HG02571 (cell line): ENCODE measurements around the gene PLS1.
"Not testable (repeated sequence)": the region's sequence is repeated elsewhere in the genome, so short reads cannot be mapped to it uniquely, and the experiment has no call there.

ENCODE experiments used
- ATAC-seq: cut with Tn5 transposase; IDR thresholded peaks from one replicate; pipeline ENCODE4 v1.9.1; 2021; ENCODE audit warnings: mild to moderate bottlenecking, moderate library complexity; ENCODE audit not compliant: unreplicated experiment

The PLS1 gene, protein sequence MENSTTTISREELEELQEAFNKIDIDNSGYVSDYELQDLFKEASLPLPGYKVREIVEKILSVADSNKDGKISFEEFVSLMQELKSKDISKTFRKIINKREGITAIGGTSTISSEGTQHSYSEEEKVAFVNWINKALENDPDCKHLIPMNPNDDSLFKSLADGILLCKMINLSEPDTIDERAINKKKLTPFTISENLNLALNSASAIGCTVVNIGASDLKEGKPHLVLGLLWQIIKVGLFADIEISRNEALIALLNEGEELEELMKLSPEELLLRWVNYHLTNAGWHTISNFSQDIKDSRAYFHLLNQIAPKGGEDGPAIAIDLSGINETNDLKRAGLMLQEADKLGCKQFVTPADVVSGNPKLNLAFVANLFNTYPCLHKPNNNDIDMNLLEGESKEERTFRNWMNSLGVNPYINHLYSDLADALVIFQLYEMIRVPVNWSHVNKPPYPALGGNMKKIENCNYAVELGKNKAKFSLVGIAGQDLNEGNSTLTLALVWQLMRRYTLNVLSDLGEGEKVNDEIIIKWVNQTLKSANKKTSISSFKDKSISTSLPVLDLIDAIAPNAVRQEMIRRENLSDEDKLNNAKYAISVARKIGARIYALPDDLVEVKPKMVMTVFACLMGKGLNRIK

DNA sequence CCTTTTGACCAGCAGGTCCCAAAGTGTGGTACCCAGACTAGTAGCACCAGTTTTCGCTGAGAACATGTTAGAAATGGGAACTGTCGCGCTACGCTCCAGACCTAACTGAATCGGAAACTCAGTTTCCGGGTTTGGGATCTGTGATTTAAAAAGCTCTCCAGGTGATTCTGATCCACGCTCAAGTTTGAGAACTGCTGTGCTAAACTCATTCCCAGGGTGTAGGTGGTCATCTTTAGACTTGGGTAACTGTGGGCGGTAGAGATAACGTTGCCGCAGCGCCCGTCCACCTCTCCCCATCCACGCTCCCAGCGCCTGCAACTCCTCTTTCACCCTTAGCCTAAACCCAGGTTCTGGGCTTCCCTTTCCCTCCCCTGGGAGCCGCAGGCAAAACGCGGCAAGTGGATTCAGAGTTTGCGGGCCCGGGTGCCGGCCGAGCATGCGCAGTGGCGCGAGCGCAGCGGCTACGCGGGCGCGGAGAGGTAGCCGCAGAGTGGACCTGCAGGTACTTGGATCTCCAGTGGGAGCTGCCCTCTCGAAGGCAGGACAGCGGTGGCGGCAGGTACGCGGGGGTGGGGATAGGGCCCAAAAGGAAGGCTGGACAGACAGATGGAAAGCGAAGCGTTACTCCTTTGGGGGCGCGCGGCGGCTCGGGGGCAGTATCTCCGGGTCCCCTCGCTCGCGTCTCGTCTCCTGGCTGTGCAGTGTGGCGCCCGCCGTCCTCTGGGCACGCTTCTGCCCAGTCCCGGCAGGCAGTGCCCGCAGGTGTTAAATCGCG is at the start of gene PLS1:
TSS of gene PLS1 (plus strand) at position 443 of the 775 bp plus-strand sequence. CDS start 67,845 bp downstream, outside the sequence.
- peak; percentile 90 for ATAC-seq

DNA sequence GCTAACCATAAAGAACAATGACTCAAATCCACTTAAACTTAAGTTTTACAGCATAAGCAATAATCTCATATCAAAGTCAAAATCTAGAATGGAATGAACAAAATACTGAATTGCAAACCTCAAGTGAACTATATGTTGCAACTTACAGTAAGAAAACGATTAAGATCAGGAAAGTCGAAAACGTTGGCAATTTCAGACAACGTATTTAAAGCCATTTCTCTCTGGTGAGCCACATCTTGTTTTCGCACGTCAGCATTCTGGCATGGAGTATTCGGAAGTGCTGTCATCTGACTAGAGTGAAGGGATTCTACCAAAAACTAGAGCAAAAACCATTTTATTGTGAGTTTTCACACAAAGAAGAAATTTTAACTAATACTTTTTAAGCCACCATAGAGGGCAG is 46.2 kb upstream of the PLS1 start:
- ATAC-seq = no peak

DNA sequence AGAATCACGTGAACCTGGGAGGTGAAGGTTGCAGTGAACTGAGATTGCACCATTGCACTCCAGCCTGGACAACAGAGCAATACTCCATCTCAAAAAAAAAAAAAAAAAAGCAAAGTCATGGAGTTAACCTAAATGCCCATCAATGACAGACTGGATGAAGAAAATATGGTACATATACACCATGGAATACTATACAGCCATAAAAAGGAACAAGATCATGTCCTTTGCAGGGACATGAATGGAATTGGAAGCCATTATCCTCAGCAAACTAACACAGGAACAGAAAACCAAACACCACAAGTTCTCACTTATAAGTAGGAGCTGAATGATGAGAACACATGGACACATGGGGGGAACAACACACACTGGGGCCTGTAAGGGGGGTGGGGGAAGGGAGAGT is 43.6 kb upstream of the PLS1 start:
- not testable (repeated sequence) for ATAC-seq

DNA sequence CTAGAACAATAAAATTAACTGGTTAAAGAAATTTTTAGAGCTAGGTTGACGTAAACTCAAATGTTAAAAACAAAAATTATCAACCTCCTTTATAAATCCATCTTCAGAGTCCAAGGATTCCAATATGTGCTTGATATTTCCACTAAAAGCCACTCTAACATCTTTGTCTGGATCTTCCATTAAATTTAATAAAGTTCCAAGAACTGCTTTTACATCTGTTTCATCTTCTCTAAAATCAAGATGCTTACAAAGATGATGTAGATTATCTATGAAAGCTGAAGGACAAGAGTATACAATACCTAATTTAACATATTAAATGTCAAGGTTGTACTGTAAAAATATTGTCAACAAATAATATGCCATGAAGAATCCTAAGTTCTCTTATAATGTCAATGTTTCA is 42.5 kb upstream of the PLS1 start:
- ATAC-seq = no peak

DNA sequence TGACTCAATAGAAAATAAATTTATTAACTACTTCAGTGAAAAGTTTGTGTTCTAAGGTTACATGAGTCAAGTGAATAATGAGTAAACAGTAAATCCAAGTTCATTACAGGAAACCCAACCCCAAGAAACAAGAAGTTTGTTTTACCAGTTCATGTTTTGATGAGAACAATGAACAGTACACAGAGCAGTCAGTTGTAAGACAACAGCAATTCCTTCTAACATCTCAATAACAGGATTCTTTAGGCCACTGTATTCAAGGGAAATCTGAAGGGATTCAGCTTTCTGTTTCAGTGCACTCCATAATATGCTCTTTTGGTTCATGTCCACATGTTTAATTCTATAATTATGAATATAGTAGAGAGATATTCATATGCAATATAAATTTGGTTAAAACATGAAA is 36.1 kb upstream of the PLS1 start:
- no peak for ATAC-seq

DNA sequence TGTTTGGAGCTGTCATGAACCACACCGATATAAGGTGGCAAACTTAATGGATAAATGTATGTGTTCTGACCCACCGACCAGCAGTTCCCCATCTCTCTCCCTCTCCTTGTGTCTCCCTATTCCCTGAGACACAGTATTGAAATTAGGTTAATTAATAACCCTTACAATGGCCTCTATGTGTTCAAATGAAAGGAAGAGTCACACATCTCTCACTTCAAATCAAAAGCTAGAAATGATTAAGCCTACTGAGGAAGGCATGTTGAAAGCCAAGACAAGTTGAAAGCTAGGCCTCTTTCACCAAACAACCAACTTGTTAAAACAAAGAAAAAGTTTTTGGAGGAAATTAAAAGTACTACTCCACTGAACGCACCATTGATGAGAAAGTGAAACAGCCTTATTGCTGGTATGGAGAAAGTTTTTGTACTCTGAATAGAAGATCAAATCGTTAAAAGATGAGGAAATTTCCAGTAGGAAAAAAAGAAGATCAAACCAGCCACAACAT is 32.6 kb upstream of the PLS1 start:
- no peak for ATAC-seq

DNA sequence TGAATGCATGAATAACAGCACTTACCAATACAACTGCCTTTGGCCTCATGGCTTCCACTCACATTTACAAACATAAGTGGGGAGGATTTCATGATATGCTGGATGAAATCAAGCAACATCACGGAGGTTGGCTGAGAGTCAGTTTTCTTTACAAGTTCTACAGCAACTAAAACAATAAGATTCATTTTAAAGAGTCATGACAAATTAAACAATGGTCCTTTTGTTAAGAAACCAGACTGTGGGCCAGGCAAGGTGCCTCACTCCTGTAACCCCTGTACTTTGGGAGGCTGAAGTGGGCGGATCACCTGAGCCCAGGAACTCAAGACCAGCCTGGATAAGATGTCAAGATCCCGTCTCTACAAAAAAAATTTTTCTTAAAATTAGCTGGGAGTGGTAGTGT is 30.1 kb upstream of the PLS1 start:
- ATAC-seq = no peak

DNA sequence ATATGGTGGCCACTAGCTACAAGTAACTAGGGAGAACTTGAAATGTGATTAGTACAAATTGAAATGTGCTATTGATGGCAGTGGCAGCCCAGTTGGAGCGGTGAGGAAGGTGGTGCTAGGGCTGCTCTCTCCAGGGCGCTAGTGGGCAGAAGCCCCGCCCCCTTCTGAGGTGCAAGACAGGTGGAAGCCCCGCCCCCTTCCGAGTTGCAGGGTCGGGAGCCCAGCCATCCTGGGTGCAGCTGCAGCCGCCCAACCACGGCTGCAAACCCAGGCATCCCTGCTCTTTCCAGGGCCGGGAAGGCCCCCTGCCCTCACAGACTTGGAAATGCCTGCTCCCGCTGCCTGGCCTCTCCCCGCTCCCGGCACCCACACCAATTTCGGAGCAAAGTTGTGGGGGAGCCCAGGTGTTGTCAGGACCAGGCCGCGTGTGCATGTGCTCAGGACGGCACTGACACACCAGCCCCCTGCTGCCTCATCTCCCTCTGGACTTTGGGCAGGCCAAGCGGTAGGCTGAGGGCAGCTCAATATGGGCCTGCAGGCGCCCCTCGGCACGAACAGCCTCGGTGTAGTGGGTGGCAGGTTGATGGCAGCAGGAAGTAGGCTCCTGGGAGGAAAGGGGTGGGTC is 27.7 kb upstream of the PLS1 start:
- no peak for ATAC-seq

DNA sequence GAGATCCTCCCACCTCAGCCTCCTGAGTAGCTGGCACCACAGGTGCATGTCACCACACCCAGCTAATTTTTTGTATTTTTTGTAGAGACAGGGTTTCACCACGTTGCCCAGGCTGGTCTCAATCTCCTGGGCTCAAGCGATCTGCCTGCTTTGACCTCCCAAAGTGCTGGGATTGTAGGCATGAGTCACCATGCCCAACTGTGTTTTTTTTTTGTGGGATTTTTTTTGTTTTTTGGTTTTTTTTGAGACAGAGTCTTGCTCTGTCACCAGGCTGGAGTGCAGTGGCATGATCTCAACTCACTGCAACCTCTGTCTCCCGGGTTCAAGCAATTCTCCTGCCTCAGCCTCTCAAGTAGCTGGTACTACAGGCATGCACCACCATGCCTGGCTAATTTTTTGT is 26.8 kb upstream of the PLS1 start:
- ATAC-seq = not testable (repeated sequence)

DNA sequence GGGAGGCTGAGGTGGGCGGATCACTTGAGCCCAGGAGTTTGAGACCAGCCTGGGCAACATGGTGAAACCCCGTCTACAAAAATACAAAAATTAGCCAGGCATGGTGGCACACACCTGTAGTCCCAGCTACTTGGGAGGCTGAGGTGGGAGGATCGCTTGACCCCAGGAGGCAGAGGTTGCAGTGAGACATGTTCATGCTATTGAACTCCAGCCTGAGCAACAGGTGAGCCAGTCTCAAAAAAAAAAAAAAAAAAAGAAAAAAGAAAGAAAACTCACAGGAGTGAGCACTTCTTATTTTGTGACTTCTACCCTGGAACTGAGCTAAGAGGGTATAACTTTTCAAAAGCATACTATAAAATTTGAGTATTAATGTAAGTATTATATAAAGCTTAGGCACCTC is 22.0 kb upstream of the PLS1 start:
- ATAC-seq = not testable (repeated sequence)

DNA sequence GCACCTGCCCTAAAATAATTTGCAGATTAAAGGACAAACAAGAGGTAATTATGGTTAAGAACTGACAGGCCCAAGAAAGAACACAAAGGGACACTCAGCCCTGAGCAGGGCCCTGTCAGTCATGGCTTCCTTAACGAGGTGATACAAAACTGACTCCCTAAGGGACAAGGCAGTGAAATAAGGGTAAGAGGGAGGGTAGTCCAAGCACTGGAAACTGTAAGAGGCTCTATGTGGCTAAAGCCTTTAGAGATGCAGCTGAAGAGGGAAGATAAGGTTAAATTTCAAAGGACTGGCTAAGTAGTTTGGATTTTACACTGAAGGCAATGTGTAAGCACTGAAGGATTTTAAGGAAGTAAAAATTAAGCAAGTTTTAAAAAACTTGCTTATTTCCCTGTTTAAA is 21.5 kb upstream of the PLS1 start:
- ATAC-seq = no peak

DNA sequence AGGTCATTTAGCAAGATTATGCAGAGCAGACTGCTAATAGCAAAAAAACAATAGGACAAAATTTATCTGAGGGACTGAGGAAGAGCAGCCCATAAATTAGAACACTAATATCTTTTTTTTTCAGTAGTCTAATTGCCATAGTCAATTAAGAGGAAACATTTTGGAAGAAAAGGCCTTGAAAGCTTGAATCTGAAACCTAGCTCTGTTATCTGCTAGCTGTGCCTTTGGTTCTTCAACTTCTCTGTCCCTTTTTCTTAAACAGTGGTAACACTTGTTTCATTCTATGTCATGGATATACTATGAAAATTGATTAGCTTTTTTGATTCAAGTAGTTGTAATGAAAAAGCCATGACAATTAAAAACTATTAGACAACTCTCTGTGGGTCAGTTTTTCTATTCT is 19.4 kb upstream of the PLS1 start:
- no peak for ATAC-seq

DNA sequence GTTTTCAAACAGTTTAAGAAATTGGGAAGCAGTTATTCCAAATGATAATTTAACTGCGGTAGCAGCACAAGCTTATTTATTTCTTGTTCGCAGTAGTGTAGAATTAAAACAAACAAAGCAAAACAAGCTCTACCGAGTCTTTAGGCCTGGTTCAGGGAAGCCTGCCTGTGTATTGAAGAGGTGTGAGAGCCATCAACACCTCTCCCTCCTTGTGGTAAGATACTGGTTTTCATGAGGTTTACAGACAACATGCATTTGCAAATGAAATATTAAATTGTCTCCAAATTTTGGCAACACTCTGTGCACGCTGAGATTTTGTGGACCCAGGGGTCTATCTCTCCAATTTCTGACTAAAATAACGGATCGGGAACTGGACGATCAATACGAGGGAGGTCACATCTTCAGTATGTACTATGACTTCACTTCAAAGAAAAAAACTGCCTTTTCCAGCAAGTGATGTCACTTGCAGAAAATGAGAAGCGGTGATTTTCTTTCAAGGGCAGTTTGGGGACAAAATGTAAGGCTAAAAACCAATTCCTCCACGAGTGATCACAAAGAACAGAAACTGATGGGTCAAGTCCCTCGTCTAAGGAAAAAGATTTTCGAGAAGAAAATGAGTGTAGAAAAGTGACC is 18.4 kb upstream of the PLS1 start:
- ATAC-seq = no peak

DNA sequence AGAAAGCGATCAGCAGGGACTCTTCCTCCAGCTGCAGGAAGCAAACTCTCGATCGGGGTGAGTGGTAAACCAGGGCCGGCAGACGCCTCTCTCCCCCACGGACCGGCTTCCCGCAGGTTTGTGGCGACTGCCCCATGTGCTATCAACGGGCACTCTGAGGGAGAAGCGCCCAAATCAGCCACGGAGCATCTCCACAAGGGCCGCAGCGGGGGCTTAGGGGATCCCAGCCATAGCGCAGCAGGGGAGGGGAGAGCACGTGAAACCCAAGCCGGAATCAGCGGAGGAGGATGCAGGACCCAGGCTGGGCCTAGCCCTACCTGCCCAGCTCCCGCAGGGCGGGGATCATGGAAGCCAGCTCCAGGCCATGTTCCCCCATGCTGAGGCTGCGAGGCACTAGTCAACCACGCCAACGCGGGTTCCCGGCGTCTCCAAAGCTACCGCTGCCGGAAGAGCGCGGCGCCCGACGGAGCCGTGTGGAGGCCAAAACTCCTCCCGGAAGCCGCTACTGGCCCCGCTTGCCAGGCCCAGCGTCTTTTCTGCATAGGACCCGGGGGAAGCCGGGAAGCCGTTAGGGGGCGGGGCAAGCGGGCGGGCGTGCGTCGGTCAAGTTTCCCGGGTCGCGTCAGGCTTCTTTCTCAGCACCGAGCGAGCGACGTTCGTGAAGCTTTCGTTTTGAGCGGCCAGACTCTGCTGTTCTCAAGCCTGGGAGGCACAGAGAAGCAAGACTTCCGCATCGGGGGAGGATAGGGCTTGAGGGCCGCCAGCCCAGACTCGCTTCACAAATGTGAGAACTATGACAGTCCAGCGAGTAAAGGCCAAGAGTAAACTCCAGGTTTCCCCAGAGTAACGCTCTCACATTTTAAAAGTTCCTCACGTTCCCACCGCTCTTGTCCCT is 17.6 kb upstream of the PLS1 start, which contains the start of gene ATR:
TSS of gene ATR (minus strand) at position 405 of the 895 bp plus-strand sequence. CDS start at position 376, 29 bp downstream.
- peak; percentile 96 for ATAC-seq

DNA sequence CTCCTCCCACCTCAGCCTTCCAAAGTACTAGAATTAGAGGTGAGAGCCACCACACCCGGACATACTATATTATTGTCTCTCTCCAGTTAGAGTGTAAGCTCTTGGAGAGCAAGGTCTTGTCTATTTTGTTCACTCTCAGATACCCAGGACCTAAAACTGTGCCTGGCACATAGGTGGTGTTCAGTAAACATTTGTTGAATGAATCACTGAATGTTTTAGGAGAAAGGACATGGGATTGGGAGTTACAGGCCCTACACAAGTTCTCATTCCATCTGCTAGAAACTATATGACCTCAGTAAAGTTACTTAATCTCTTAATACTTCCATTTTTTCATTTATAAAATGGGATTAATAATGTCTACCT is 16.2 kb upstream of the PLS1 start:
- ATAC-seq = no peak

DNA sequence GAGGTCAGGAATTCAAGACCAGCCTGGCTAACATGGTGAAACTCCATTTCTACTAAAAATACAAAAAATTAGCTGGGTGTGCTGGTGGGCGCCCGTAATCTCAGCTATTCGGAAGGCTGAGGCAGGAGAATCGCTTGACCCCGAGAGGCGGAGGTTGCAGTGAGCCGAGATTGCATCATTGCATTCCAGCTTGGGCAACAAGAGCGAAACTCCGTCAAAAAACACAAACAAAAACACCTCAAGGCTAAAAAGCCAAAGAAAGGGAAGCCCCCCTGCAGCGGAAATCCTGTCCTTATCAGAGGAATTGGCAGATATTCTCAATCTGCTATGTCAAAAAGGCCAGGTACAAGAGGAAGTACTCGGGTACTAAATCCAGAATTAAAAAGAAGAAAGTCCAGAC is 15.1 kb upstream of the PLS1 start:
- not testable (repeated sequence) for ATAC-seq

DNA sequence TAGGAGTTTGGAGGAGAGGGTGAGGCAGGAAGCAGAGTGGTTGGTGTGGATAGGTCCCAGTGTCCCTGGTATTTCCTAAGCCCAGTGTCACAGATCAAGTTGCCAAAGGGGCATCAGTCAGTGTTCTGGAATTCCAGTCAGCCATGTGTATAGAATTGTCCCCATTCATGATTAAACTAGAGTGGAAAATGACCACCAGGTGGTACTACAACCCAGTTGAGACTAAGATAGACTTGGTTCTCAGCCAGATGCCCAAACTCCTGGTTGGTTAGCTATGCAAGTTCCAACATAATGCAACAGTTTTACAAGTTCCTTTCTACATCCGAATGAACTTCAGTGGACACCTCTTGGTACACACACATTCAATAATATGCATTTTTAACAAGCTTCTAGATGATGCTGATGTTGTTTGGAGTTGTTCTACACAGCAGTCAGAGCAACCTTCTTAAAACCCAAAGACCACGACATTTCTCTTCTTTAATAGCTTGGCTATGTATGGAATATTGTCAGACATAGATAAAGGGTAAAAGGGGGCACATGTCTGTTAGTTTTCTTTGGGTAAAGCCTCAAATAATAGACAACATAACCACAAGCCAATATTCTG is 9.3 kb upstream of the PLS1 start:
- no peak for ATAC-seq

DNA sequence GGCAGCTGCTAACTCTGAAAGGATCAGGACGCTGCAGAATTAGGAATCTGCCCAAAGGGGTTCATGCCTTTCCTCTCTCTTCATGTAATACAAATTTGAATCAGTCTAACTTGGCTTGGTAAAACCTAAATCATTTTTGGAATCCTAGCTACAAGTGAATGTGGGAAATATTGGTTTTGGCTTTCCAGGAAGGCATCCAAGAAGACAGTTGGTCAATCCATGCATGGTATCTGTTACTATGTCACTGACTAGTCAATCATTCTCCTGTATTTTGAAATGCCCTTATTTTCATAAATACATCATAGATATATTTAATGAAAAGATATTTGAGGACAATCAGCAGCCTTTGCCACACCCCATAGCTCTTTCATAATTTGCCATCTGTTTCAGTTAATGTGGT is 7.5 kb upstream of the PLS1 start:
- ATAC-seq = no peak

DNA sequence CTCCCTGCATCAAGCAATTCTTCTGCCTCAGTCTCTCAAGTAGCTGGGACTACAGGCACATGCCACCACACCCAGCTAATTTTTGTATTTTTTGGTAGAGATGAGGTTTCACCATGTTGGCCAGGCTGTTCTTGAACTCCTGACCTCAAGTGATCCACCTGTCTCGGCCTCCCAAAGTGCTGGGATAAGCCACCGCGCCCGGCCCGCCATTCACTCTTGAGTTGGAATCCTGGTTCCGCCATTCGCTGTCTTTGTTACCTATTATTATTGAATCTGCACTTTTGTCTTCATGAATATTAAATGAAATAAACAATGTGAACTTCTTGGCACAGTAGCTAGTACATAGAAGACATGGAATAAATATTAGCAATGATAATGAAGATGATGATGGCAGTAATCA is 3.9 kb upstream of the PLS1 start:
- not testable (repeated sequence) for ATAC-seq
